NCI-H460 (cell line): ENCODE measurements around the gene STPG3. TPM values are rescaled to one million over a fixed set of nuclear protein-coding genes. Genes with fewer than 3 reads are reported as not detected.
A peak's percentile ranks its signal among the peaks of the same experiment; 100 is the strongest.

Experiments used
- DNase-seq: peaks from one replicate; pipeline ENCODE4 v3.0.0-alpha.2; 2016; ENCODE audit warnings: low read depth; ENCODE audit errors: extremely low read depth
- total RNA-seq: library from RNA; depleted of rRNA; stranded (reverse); fragments of >200 nt; shearing (Covaris generic); gene quantifications from 2 replicates; pipeline ENCODE4 v1.2.3, GENCODE V29; 2014

Gene STPG3
- total RNA-seq, 1 experiment from 2014 or later = not detected

GRCh38 chr9:137277329-137278041, 26.4 kb downstream of the STPG3 start, which contains the start of gene TOR4A:
TOR4A (plus strand) TSS chr9:137277726; CDS start chr9:137278690, 964 bp downstream.
- DNase-seq = peak; percentile 89

- DNase-seq = no peak
Observed at GRCh38 chr9:137278061-137278701, 27.1 kb downstream of the STPG3 start.

DNA sequence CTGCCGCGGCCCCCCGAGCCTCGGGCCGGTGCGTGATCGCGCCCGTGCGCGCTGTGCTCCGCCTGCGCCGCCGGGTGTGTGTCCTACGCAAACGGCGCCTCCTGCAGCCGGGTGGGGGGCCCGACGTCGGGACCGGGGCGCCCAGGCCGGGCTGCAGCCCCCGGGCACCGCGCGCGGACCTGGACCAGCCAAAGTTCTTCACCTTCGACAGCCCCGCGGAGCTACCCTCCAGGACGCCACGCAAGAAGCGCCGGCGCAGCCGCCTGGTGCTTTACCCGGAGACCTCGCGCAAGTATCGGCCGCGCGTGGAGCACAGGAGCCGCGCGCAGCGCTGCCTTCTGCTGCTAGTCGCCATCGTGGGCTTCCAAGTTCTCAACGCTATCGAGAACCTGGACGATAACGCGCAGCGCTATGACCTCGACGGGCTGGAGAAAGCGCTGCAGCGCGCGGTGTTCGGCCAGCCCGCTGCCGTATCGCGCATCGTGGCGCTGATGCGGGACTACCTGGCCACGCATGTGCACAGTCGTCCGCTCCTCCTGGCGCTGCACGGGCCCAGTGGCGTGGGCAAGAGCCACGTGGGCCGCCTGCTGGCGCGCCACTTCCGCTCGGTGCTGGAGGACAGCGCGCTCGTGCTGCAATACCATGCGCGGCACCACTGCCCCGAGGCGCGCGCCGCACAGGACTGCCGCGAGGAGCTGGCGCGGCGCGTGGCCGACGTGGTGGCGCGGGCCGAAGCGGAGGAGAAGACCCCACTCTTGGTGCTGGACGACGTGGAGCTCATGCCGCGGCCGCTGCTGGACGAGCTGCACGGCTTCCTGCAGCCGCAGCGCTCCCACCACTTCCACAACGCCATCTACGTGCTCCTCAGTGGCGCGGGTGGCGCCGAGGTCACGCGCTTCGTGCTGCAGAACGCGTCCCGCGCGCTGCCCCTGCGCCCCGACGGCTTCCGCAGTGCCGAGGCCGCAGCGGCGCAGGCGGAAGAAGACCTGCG, 27.9 kb downstream of the STPG3 start:
- DNase-seq = no peak

DNA sequence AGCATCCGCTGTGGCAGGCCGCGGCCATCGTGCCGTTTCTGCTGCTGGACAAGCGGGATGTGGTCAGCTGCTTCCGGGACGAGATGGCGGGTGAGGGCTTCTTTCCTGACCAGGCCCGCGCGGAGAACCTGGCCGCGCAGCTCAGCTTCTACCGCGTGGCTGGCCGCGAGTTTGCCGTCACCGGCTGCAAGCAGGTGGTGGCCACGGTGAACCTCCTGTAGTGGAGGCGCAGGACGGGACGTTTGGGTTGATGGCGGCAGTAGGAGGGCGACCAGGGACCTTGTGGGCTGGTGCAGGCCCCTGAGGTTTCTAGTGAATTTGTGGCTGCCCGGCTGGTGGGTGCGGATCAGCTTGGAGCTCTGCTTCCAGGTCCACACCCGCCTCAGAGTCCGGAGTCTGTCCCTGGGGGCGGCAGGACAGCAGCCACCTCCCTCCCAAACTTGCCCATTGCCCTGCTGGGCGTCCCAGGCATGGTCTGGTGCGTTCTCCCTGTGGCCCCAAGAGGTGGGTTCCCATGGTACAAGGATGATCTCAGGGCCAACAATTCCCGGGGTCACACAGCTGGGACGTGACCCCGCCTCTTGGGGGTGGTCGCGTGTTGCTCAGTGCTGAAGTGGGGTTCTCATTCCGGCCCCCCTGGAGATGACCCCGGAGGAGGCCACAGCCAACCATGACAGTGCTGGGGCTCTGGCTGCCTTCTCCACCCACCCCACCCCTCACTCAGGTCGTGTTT, 28.8 kb downstream of the STPG3 start:
- no peak for DNase-seq

DNA sequence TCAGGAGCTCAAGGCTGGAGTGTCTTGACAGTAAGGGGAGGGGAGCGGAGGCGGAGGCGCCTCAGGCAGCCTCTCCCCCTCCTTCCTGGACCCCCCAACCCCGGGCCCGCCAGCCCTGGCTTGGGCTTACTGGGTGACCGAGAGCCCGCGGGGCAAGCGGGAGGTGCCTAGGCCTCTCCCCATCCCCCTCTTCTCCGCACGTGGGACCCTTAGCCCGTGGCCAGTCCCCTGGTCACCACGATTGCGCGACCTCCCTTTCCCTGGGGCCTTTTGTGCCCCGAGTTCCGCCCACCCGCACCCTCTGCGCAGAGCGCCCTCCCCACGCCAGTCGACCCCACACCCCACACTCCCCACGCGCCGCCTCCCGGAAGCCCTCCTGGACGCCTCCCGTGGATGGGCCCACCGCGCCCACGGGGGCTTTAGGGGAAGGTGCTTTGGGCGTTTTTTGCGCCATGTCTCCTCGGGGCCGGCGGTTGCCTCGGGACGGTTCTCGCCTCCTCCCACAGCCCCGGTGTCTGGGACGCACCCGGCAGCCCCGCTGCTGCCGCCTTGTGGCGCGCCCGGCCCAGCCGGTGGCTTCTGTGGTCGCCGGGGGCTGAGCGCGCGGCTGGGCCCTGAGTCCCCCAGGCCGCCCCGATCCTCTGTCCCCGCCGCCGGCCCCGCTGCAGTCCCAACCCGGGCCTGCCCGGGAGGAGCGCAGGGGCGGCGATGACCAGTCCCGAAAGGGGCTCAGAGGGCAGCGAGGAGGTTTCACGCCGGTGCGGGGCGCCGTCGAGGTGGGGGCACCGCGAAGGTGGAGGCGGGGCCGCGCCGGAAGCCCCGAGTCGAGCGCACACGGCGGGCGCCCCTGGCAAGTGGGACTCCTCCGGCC, 29.6 kb downstream of the STPG3 start:
- DNase-seq = no peak

GRCh38 chr9:137281345-137282116, 30.4 kb downstream of the STPG3 start:
- no peak for DNase-seq

DNA sequence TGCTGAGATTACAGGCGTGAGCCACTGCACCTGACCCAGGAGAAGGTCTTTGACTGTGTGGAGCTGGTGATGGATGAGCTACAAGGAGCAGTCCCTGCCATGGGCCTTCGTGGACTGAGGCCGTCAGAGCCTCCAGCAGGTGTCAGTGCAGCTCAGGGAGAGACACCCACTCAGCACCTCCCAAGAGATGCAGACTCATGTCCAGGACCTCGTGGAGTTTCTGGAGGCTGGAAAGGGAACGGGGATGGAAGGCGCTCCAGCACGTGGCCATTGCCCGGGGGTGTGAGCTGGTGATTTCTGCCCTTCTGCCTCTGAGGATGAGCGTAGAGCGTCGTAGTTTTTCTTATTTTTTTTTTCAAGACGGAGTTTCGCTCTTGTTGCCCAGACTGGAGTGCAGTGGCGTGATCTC, 35.9 kb downstream of the STPG3 start:
- DNase-seq = peak; percentile 70

DNA sequence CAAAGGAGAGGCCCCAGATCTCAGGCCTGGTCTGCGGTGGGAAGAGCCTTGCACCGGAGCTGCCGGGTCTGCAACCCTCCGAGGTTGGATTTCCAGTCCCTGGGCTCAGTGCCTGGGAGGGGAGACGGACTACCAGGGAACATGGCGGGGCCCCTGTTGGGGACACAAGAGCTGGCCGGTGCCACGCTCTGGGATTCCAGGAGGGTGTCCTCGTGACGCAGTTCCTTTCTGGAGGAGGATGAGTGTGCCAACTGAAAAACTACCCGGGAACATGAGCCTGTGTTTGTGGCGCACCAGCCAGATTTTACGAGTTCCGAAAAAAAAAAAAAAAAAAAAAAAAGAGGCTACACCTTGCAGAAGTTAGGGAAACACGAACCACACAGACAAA, 42.0 kb downstream of the STPG3 start:
- DNase-seq = no peak

- DNase-seq = no peak
Observed at GRCh38 chr9:137293482-137294090, 42.5 kb downstream of the STPG3 start.

GRCh38 chr9:137294091-137294680, 43.1 kb downstream of the STPG3 start:
- peak; percentile 26 for DNase-seq

DNA sequence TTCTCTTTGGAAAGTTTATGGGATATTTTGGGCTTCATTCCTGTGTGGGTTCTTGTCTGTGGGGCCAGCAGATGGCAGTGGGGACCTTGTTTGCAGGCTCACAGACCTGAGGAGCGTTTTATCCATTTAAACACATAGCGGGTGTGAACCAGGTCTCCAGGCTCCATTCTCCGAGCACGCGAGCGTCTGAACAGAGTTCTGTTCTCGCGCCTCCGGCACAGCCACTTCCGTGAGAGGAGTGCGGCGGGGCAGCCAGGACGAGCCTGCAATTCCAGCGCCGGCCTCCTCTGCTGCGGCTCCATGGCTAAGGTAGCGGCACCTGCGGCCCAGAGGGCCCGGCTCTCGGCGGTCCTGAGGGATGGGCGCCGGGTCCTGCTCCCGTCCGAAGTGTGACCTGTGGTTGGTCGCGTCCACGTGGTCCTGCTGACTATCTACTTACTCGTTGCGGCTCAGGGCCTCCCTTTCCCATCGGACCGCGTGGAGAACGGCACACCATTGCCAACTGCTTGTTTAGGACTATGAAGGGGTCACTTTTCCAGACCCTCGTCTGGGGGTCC, 43.7 kb downstream of the STPG3 start:
- DNase-seq = no peak

DNA sequence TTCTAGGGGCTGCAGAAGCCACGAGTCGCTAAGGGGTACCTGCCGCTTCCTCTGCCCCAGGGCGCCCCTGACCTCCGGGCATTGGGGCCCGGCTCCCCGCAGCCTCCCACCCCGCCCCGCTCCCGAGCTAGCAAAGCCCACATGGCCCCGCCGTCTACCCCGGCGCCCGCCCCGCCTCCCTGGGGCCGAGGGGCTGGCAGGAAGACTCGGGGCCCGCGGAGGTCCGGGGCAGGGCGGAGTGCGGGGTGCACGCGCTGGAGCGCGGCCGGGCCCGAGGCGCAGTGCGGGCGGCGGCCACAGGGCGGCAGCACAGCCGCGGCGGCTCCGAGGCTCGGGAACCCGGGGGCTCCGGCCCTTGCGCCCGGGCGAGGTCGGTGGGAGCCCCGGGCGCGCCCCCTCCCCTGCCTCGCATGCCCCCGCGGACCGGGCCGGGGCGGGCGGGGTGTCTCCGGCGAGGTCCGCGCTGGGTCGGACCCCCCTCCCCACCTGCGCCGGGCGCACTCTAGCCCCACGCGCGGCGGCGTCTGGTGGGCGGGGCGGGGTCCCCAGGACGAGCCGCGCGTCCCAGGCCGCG, 44.2 kb downstream of the STPG3 start:
- DNase-seq = peak; percentile 38

- no peak for DNase-seq
Observed at GRCh38 chr9:137295849-137296669, 45.0 kb downstream of the STPG3 start.

- no peak for DNase-seq
Observed at GRCh38 chr9:137296670-137297664, 45.9 kb downstream of the STPG3 start.

DNA sequence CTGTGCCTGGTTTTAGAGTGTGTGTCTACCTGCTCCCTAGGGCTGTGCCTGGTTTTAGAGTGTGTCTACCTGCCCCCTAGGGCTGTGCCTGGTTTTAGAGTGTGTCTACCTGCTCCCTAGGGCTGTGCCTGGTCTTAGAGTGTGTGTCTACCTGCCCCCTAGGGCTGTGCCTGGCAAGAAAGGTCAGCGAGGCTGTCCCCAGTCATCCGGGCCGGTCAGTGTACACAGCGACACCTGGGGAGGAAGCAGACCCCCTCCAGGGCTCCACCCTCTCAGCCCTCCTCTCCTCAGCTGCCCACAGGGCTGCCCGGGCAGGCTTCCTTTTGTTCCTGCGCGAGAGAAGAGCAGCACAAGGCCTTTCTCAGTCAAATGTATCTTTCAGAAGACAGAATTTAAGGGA, 46.9 kb downstream of the STPG3 start:
- DNase-seq = no peak
